H1 (cell line): ENCODE measurements around the gene SH2B3. TPM values are rescaled to one million over a fixed set of nuclear protein-coding genes. Genes with fewer than 3 reads are reported as not detected.

Experiments
- E2F6 ChIP-seq: IDR thresholded peaks from 2 replicates; pipeline ENCODE4 v1.6.1; 2012; ENCODE audit warnings: inconsistent platforms
- JUND ChIP-seq: IDR thresholded peaks from 2 replicates; pipeline ENCODE4 v1.6.1; 2011; ENCODE audit warnings: mild to moderate bottlenecking, improper control_type of control experiment, low read length
- KDM4A ChIP-seq: IDR thresholded peaks from one replicate; pipeline ENCODE4 v1.7.1; 2012; ENCODE audit warnings: low read depth, mild to moderate bottlenecking, moderate library complexity, low read length, inconsistent platforms; ENCODE audit not compliant: severe bottlenecking
- RAD21 ChIP-seq, 2 experiments: IDR thresholded peaks in 1 of 2; conservative IDR thresholded peaks in 1 of 2; 2 replicates each; pipeline ENCODE4 v1.6.1; 2011; ENCODE audit warnings: low read depth in 2 of 2, low read length in 2 of 2, improper control_type of control experiment in 1 of 2, inconsistent platforms in 1 of 2, mild to moderate bottlenecking in 1 of 2, moderate library complexity in 1 of 2
- RNF2 ChIP-seq: fragments of 200-900, 300-1000 bp; sonication (generic); IDR thresholded peaks from 2 replicates; pipeline ENCODE4 v1.7.1; 2016; ENCODE audit warnings: borderline replicate concordance, low read depth, mild to moderate bottlenecking, antibody characterized with exemption, low read length; ENCODE audit not compliant: poor library complexity, severe bottlenecking; ENCODE audit errors: missing control alignments
- SIRT6 ChIP-seq: IDR thresholded peaks from one replicate; pipeline ENCODE4 v1.7.1; 2012; ENCODE audit warnings: low read length, inconsistent platforms
- TAF1 ChIP-seq: IDR thresholded peaks from 2 replicates; pipeline ENCODE4 v1.6.1; 2011; ENCODE audit warnings: mild to moderate bottlenecking, low read depth, low read length
- polyA plus RNA-seq, 7 experiments: library from polyadenylated mRNA; depleted of rRNA in 3 of 7; stranded (reverse) in 5 of 7; unstranded in 2 of 7; fragments of >200 nt in 5 of 7; fragments of 200-250 nt in 2 of 7; gene quantifications; 1 replicate in 5 of 7; 2 replicates in 1 of 7; 4 replicates in 1 of 7; pipeline versions ENCODE4 v1.2.1 to v1.2.3, GENCODE V29; 2011 to 2013; ENCODE audit warnings: missing spikeins in 2 of 7, mixed read lengths in 2 of 7
- total RNA-seq: library from RNA; stranded (reverse); fragmentation: NEBNext Ultra II Directional; extraction: Animal tissue kit (Norgen Biotek cat#: 25700); gene quantifications from 2 replicates; pipeline ENCODE4 v1.2.1, GENCODE V29; 2021

Gene SH2B3
- total and polyA plus RNA-seq, 2 of the 8 experiments (the other 6 are each of a cell fraction or from before 2014, with no cell fraction given) = 20.8 to 34.1 TPM

GRCh38 chr12:111428728-111429175 lies 23.0 kb downstream of the SH2B3 start (continued):
- TF ChIP-seq E2F6 = no peak
- TF ChIP-seq SIRT6 = no peak
- no peak for TF ChIP-seq RNF2
- TF ChIP-seq RAD21 (IDR thresholded peaks at IDR 0.05 in 1 of 2, conservative IDR thresholded peaks at IDR 0.05 in 1 of 2; ENCODE audit: low read depth in 2 of 2, low read length in 2 of 2) = no peak
- TF ChIP-seq TAF1 = no peak
- TF ChIP-seq JUND = no peak
- TF ChIP-seq KDM4A = no peak
